HL-60/S4 treated with phorbol 12-myristate 13-acetate at 8.2 ng/mL for 4 days and 3 days (cell line): ENCODE data around the gene NAPG.
"Not testable (repeated sequence)": the region's sequence is repeated elsewhere in the genome, so short reads cannot be mapped to it uniquely, and the experiment has no call there.

Source experiments
- in situ Hi-C: fragments of 300-500 bp; cut with MboI; formaldehyde crosslinking; loops from 2 replicates; pipeline ENCODE4 v1.15.0; 2022; ENCODE audit warnings: low sequenced_read_pairs

NAPG gene

DNA sequence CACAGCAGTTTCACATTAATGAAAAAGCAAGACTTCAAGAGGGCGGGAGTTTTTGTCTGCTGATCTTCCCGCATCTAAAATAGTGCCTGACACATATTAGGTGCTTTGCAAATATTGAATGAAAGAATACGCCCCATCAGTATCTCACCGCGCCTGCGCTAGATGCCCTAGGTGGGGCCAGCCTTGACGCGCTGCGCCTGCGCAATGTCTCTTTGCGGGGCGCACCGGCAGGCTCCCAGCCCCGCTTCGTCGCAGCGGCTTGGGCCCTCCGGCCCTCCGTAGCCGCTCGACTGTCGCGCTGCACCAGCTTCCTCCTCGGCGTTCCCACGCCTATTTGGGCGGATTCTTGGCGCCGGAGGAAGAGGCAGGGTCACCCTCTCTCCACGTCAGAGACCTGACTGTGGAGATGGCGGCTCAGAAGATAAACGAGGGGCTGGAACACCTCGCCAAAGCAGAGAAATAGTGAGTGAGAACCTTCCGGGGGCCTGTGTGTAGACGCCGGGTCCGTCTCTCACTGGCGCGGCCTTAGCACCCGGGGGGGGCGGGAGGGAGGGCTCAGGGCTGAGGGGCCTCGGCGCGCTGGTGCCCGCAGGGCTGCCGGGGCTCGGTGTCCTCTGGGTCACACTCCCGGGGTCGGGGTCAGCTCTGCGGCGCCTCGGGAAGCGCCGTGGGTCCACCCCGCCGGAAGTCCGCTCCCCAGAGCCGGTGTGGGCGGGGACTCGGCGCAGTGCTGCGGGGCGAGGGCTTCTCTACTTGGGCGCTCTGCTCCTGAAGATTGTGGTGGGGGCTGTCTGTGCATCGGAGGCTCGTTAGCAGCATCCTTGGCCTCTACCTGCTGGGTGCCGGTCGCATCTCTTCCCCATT is at the start of gene NAPG:
Gene NAPG (plus strand): TSS at position 331 of the 864 bp plus-strand sequence. CDS start 76 bp downstream, at position 407.
- in situ Hi-C loops: no loop called here

DNA sequence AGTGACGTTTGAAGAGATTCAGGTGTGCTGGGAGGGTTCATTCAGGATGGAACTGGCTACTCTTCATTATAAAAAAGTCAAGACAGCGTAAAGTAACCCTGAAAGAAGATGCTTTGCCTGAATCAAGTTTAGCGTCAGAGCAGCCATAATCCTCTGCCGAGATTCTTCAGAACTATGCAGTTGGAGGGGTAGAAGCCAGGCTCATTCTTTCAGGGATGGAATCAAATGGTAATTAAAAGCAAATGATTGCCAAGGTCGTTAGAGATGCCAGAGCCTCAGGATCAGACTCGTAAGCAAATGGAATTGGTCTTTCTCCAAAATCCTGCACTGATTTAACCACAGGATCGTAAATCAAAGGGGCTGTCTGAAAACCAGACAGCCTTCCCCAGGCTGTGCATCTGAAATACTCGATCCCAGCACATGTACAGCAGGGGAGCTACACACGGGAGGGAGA is 49.5 kb upstream of the NAPG start:
- in situ Hi-C loops: no loop called here

DNA sequence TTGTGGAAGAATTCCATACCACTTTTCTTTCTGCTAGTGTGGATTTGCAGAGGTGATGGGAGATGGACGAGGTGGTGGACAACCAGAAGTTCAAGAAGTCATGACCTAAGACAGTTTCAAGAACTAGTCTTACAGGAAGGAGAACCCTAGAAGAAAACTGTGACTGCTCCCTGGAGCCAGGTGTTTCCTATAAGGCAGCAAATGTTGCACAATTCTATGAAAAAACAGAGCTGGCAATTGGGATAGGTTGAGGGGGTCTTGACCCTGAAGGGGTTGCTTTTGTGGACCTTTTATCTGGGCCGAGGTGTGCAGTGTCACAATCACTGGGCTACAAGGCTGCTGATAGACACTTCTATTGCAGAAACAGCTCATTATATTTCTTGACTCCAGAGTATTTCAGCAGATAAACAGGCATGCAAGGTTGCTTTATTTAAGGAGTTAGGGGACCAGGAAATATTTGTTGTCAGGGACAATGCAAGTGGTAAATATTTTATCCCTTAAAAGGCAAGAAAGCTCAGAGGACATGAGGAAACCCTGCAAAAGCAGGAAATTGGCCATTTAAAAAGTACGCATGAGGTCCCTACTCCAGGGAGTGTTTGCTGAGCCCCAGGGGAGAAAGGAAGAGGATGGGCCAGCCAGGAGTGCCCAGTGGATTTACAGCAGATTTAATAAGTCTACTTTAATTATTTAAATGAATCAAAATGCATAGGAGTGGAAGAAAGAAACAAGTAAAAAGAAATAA is 48.5 kb upstream of the NAPG start:
- in situ Hi-C loops: no loop called here

DNA sequence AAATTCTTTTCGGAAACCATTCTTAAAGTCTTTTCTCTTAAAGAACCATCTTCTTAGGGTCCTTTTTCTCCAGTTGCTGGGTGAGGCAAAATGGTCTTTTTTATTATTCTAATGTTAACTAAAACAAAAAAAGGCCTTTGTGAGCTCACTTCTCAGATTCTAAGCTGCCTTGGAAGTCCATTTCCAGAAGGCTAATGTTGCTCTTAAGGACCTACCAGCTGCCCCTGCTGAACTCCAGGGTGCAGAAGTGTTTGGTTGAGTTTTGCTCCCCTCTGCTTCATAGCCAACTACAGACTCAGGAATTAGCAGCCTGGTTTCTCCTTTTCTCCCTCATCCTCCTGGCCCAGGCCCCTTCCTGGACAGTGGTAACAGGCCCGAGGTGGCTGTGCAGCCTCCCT is 48.0 kb upstream of the NAPG start:
- in situ Hi-C loops: no loop called here

DNA sequence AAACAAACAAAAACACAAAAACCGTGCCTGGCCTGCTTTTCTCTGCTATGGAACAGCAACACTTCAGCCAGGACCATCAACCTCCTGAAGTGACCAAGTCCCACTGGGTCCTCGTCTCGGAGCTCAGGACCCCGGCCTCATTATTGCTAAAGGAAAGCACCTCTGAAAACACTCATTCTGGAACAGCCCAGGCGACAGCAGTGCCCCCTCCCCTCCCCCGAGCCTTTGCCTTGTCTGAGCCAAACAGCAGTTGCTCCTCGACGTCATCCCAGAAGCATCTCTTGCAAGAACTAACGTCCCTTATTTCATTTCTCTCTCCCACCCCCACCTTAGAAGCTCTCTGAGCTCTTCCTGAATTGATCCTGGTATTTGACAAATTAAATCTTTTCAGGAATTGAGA is 44.0 kb upstream of the NAPG start:
- in situ Hi-C loops: no loop called here

DNA sequence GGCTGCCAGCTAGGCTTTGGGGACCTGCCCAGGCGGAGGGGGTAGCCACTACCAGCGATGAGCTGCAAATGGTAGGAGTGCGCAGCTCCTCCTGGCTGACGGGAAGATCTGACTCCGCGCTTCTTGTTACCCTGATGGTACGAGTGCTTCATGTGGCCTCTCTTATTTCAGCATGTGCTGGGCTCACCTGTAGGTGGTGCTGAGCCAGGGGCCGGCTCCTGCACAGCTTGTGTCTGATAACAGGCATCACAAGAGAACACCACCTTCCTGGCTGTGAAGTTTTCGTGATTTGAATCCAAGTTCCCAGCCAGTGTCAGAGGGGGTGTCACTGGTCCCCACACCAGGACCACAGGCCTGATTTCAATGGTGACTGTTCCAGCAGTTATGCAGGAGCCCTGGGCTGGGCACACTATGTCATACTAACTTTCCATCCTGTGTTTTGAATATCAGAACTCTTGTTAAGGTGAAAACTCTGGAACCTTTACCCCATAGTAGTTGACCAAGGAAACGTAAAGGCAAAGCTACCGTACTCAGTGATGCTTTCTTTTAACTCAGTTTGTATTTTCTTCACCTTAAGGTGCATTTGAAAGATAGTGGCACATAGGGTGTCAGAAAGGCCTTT is 43.4 kb upstream of the NAPG start:
- in situ Hi-C loops: no loop called here

DNA sequence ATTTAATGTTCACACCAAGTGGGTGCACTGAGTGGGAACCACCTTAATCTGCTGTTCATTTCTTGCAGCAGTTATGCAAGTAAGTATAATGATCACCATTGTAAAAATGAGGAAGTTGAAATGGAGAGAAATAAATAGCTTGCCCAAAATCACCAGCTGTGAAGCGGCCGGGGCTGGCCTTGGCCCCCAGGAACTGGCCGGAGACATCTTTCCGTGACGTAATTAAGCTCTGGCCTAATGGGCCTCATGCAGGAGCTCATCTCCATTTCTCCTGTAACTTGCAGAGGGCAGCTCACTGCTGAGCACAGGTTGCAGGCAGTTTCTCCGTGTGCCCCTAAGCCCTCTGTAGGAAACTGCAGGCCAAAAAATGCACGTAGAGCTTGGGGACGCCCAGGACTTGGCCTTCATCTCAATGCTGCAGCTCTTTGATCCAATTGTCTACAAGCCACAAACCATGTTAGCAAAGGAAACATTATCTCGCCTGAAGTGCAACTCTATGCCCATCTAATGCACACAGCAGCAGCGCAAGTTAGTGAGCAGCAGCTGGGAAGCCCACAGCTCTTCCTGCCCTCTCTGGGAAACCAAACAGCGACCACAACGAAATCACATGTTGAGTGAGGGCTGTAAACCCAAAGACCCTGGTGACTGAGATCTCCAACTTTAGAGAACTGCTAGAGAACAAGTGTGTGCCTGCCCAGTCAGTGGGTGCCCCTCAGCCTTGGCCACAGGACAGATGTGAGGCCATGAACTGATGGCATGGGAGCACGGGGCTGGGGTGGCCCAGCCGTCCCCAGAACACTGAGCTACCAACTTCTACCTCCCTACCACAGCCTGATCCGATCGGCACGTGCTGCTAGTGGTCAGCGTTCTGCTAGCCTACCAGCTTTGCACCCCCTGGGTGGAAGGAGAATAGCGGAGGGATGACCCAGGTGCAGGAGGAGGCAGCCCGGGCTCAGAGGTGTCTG is 42.6 kb upstream of the NAPG start:
- in situ Hi-C loops: no loop called here

DNA sequence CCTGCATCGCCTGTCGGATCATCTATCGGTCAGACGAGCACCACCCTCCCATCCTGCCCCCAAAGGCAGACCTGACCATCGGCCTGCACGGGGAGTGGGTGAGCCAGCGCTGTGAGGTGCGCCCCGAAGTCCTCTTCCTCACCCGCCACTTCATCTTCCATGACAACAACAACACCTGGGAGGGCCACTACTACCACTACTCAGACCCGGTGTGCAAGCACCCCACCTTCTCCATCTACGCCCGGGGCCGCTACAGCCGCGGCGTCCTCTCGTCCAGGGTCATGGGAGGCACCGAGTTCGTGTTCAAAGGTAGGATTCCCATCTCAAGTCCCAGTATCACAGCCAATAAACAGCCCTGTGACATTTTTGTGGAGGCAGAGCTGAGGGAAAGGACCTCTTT is 40.4 kb upstream of the NAPG start:
- in situ Hi-C loops: no loop called here

DNA sequence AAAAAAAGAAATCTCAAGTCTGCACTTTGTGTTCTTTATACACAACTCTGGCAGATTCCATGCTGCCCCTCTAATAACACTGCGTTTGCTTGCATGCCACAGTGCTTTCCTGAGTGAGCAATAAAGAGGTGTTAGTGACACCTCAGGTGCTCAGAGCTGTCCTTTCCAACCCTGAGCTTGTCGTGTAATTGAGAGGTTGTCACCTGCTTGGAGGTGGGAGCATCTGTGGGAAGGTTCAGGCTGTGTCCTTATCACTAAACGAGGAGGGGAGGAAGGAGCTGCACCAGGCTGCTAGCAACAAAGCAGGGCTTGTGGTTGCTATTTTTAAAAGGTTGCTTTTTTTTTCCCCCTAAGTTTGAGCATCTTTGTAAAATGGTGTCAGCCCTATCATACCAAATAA is 39.5 kb upstream of the NAPG start:
- in situ Hi-C loops: no loop called here

DNA sequence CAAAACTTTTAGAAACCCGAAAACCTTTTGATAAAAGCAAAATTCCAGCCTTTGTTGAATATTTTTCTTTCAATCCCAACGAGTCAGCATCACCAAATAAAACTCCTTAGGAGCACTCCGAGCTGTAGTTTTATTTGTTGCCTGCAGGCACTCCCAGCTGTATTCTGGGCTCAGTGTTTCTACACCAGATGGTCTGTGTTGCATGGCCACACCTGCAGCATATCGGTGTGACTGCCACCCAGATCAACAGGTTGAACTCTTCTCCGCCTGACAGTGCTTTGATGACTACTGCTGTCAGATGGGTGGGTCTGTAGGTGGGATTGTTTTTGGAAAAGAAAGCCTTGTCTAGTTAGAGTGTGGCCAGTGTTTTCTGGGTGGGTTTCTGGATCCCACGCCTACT is 38.7 kb upstream of the NAPG start:
- in situ Hi-C loops: no loop called here

DNA sequence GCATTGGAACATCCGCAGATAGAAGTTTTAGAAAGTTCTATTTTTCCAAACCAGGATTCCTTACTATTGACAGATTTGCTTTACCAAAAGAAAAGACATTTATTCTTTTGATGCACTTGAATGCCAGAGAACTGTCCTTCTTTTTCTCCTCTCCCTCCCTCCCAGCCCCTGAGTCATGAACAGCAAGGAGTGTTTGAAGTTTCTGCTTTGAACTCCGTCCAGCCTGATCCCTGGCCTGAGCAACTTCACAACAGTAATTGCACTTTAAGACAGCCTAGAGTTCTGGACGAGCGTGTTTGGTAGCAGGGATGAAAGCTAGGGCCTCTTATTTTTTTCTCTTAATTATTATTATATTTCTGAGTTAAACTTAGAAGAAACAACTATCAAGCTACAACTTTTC is 37.8 kb upstream of the NAPG start:
- in situ Hi-C loops: no loop called here

DNA sequence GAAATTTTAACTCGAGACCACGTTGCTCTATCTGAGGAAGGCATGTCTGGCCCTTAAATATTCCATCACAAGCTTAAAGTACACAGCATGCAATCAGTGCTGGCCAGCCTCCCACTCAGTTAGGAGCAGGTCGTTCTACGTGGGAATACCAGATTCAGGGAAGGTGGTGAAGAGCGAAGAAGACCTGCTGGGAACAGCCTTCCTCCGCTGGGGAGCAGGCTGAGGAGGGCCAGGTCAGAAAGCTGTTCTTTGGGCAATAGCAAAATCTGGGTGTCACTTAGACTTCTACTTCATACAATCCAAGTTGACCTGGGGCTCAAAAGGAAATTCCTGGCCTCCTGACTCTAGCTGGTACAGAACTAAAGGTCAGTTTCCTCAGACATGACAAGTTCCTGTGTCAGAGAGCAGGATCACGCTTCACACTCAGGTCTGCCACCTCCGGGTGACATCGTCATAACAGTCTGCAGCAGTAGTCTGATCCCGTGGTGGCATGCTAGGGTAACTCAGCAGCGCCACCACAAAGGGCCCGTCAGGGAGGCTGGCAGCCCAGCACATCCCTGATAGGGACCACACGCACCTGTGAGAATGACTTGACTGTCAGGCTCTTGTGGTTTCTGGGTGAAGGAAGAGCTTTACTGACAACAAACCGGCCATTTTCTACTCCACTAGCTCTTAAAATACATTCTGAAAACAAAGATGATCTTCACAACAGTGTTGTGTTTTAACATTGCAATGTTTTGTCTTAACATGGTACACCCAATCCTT is 35.2 kb upstream of the NAPG start:
- in situ Hi-C loops: no loop called here

DNA sequence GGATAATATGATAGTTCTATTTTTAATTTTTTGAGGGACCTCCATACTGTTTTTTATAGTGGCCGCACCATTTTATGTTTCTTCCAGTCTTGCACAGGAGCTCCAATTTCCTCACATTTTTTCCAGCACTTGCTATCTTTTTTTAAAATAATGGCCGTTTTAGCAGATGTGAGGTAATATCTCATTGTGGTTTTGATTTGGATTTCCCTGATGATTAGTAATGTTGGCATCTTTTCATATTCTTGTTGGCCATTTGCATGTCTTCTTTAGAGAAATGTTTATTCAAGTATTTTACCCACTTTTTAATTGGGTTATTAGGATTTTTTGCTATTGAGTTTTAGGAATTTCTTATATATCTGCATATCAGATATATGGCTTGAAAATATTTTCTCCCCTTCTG is 29.9 kb upstream of the NAPG start:
- in situ Hi-C loops: no loop called here

DNA sequence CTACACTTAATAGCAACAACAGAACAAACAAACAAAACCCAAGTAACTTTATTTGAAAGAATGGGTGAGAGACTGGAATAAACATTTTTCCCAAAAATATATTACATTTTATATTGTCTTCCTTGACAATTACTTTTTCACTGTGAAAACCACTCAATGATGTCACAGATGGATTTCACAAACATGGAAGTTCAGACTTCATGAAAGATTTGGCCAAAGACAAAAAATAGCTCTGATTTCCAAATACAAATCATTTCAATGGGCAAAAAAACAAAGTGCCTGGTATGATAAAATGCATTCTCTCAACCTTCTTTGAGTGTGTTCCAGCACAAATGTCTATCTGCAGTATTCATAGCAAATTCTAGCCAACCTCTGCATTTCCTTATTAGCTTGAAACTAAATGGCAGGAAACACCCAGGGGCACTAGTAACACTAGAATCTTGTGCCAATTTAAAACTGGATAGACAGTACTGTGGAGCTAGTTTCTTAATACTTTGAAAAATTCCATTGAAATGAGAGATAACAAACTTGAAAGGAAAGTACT is 28.5 kb upstream of the NAPG start:
- in situ Hi-C loops: no loop called here

DNA sequence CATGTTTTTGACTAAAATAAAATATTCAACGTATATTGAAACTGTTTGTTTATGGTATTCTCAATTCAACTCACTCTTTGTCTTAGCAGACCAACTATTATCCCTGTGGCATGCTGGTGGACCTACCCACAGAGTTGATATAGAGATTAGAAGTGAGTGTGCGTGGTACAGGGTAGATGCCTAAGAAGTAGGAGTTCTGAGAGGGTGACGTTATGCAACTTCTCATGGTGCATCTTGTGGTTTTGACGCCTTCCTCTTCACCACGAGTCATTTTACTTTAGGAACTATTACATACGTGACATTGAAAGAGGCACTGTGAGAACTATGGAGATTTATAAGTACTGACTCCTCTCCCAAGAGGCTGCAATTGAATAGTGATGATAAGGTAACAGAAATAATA is 26.6 kb upstream of the NAPG start:
- in situ Hi-C loops: no loop called here

DNA sequence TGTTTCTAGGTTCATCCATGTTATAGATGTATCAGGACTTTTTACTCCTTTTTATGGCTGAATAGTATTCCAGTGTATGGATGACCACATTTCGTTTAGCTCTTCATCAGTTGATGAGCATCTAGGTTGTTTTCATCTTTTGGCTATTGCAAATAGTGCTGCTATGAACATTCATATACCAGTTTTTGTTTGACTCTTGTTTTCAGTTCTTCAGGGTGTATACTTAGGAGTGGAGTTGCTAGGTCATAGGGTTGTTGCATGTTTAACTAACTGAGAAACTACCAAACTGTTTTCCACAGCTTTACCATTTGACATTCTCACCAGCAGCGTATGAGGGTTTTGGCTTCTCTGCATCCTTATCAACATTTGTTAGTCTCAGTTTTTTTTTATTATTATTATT is 25.8 kb upstream of the NAPG start:
- in situ Hi-C loops: no loop called here

DNA sequence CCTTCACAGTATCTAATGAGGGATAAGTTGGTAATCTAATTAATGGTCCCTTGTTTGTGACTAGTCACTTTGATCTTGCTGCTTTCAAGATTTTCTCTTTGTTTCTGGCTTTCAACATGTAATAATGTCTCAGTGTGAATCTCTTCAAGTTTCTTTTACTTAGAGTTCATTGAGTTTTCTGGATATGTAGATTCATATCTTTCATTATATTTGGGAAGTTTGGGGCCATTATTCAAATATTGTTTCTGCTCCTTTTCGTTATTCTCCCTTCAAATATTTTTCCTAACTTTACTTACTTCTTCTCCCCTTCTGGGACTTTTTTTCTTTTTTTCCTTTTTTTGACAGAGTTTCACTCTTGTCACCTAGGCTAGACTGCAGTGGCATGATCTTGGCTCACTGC is 21.1 kb upstream of the NAPG start:
- in situ Hi-C loops: no loop called here

DNA sequence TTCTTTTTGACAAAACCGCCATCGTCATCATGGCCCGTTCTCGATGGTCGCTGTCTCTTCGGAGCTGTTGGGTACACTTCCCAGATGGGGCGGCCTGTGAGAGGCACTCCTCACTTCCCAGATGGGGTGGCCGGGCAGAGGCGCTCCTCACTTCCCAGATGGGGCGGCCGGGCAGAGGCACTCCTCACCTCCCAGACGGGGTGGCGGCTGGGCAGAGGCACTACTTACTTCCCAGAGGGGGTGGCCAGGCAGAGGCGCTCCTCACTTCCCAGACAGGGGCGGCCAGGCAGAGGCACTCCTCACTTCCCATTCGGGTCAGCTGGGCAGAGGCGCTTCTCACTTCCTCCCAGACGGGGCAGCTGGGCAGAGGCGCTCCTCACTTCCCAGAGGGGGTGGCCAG is 19.9 kb upstream of the NAPG start:
- in situ Hi-C loops: not testable (repeated sequence)

DNA sequence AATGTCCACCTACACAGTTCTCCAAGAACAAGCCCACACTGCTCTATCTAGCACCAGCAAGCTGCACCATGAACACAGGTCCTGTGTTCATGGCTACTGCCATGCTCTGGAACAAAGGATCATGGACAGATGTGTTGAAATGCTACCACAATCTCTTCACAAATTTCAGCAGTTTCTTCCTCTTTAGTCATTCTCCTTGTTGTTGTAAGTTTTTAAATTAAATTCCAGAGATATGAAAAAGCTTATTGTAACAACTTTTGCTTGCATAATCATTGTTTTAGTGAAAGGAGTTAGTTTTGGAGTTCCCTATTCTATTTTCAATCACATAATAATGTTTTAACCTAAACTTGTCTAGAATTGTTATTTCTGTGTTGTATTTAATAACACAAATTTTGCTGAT is 17.2 kb upstream of the NAPG start:
- in situ Hi-C loops: no loop called here

DNA sequence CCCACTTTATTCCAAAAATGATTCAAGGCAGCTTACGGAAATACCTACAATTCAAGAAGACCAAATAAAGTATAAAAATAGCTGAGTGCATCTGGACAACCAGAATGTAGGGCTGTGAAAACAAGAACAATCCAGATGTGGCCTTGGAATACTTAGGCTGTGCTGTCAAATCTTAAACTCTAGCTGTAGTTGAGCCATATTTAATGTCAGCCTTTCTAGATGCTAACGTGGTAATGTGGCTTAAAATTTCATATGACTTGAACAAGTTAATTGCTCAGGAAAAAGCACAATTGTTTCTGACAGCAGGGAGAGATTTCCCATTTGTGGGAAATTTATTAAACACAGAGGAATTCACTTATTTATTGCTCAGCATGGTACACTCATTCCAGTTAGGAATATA is 14.6 kb upstream of the NAPG start:
- in situ Hi-C loops: loop anchor here (10.0 kb wide), 1 partner anchor 536 kb away; no protein-coding TSS in a partner anchor
